Lung (tissue), 12 donors: Measurements from ENCODE around the gene RXRA. TPM values are rescaled to one million over a fixed set of nuclear protein-coding genes. Genes with fewer than 3 reads are reported as not detected.

Experiments
- ATAC-seq: fragments of 200-7000 bp; cut with Tn5 transposase; one replicate; pipeline ENCODE4 v1.9.1; 2020; ENCODE audit warnings: moderate number of reproducible peaks; ENCODE audit not compliant: insufficient read depth, low FRiP score
- DNase-seq, 3 donors: peaks; one replicate each; pipeline ENCODE4 v3.0.0-alpha.2; 2013 to 2017
- H3K27ac ChIP-seq, 2 donors: one replicate each; pipeline ENCODE4 v1.5.1; 2013; ENCODE audit warnings: mild to moderate bottlenecking in 2 of 2, moderate library complexity in 2 of 2, control low read depth in 1 of 2, inconsistent platforms in 1 of 2, low read depth in 1 of 2, low read length in 1 of 2
- H3K27me3 ChIP-seq, 3 donors: one replicate each; pipeline ENCODE4 v1.5.1; 2013; ENCODE audit warnings: low read length in 2 of 3; ENCODE audit not compliant: control insufficient read depth in 3 of 3, insufficient read depth in 3 of 3
- H3K36me3 ChIP-seq, 4 donors: one replicate each; pipeline ENCODE4 v1.5.1; 2013; ENCODE audit warnings: low read length in 4 of 4, mild to moderate bottlenecking in 1 of 4, moderate library complexity in 1 of 4; ENCODE audit not compliant: control insufficient read depth in 4 of 4, insufficient read depth in 4 of 4
- H3K4me1 ChIP-seq, 5 donors: one replicate each; pipeline ENCODE4 v1.5.1; 2013; ENCODE audit warnings: low read length in 5 of 5, mild to moderate bottlenecking in 2 of 5, moderate library complexity in 1 of 5; ENCODE audit not compliant: control insufficient read depth in 5 of 5, insufficient read depth in 5 of 5
- H3K4me3 ChIP-seq: one replicate; pipeline ENCODE4 v1.5.1; 2013; ENCODE audit warnings: mild to moderate bottlenecking, control low read depth, moderate library complexity
- H3K9ac ChIP-seq, 2 donors: one replicate each; pipeline ENCODE4 v1.5.1; 2013; ENCODE audit warnings: low read length in 2 of 2, control low read depth in 1 of 2; ENCODE audit not compliant: insufficient read depth in 1 of 2
- H3K9me3 ChIP-seq, 4 donors: one replicate each; pipeline ENCODE4 v1.5.1; 2013; ENCODE audit warnings: low read length in 3 of 4, mild to moderate bottlenecking in 1 of 4, moderate library complexity in 1 of 4; ENCODE audit not compliant: control insufficient read depth in 4 of 4, insufficient read depth in 3 of 4
- CTCF ChIP-seq: IDR thresholded peaks from 2 replicates; pipeline ENCODE4 v1.5.1; 2012; ENCODE audit warnings: mild to moderate bottlenecking; ENCODE audit errors: control extremely low read depth, extremely low read depth
- WGBS, 2 donors: extraction: QIAGEN DNeasy Blood & Tissue Kit; methylation state at CpG; one replicate each; pipeline ENCODE4 v1.1.7; 2013; 5-methylcytosine and 5-hydroxymethylcytosine counted together
- polyA plus RNA-seq, 2 donors: library from polyadenylated mRNA; stranded (reverse); fragments of 200-250 nt; gene quantifications; one replicate each; pipeline ENCODE4 v1.2.1, GENCODE V29; 2013
- total RNA-seq, 2 donors: library from RNA; depleted of rRNA in 1 of 2; stranded (reverse); fragments of >200 nt in 1 of 2; gene quantifications; one replicate each; pipeline ENCODE4 v1.2.1, GENCODE V29; 2014 to 2021
- donor health status: control.
- donor health status: control.
- donor health status: Bipolar disorder and iron deficiency.
- donor health status: healthy.
- donor health status: DM: yes; HTN: yes; CAD: no.

The RXRA gene
- total and polyA plus RNA-seq, 4 donors, result 24.2 to 85.2 (median 52.2) TPM

DNA sequence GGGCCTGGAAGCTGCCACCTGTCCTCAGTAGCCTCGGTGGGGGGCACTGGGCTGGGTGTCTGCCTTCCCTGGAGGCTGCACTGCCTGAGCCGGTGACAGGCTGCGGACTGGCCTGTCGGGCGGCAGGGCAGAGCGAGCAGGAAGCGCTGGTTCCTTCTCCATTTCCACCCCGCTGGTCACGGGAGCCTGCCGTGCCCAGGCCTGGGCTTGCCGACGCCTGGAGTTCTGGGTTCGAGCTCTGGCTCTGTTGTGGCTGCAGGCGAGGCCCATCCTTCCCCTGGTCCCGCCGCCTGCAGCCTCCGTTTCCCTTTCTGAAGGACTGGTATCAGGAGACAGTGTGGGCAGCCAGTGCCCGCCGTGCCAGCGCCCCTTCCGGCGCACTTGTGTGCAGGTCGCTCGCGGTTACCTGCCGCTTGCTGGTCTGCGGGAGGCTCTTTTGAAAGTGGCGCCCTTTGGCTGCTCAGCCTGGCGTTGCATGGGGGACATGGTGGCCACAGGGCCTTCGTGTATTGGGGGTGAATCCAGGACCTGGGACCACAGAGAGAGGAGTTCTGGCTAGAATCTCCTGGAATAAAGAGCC, 34.0 kb downstream of the RXRA start:
- DNase-seq (no peak), ATAC-seq (no peak)
- H3K9ac ChIP-seq, result no peak overlapping the region
- H3K27ac ChIP-seq, result peak overlapping the region; percentile 7 to 39
- H3K4me3 ChIP-seq, result no peak overlapping the region
- no peaks in the 10 kb centered on the region for H3K9me3 ChIP-seq
- peaks cover 0 to 60% (median 20%) of the 10 kb centered on the region in 5 donors for H3K4me1 ChIP-seq
- whole genome bisulfite sequencing, 2 donors, result 64 to 65% methylated on average over 26 to 30 of the region's 30 CpGs
- H3K36me3 ChIP-seq, result peaks cover 0 to 2% (median 0%) of the 10 kb centered on the region in 4 donors
- TF ChIP-seq CTCF, result no peak
- no peaks in the 10 kb centered on the region for H3K27me3 ChIP-seq

DNA sequence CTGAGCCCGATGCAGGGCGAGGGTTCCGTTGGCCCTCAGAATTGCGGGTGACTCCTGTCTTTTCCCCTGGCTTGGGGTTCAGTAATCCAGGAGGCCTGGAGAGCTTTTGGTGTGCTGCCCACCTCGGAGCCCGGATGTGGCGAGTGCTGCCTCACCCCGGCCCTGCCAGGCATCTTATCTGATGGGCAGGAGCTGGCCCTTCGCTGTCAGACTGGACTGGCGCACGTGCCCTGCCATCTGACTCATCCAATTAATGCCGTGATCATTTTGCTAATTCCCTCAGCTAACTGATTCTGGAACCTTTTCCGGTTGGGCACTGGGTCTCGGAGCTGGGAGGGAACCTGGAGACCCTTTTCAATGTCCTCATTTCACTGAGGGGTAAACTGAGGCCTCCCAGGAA, 34.6 kb downstream of the RXRA start:
- Histone ChIP-seq H3K4me1 (peaks cover 0 to 59% (median 24%) of the 10 kb centered on the region in 5 donors), H3K36me3 (peaks cover 0 to 2% (median 0%) of the 10 kb centered on the region in 4 donors), H3K9ac (no peak overlapping the region), H3K27ac (peak overlapping the region in 1 of 2 donors; percentile 51), H3K9me3 (no peaks in the 10 kb centered on the region), H3K4me3 (no peak overlapping the region), H3K27me3 (no peaks in the 10 kb centered on the region)
- WGBS, 2 donors, result 66 to 86% methylated on average over 14 of the region's 14 CpGs
- DNase-seq, result no peak
- TF ChIP-seq CTCF, result no peak
- ATAC-seq, result no peak

- H3K9ac ChIP-seq, result no peak overlapping the region
- H3K27ac ChIP-seq, result peak overlapping the region in 1 of 2 donors; percentile 51
- TF ChIP-seq CTCF, result no peak
- H3K4me3 ChIP-seq, result no peak overlapping the region
- WGBS, 2 donors, result 91 to 92% methylated on average over 16 of the region's 16 CpGs
- DNase-seq (no peak), ATAC-seq (no peak)
- H3K27me3 ChIP-seq, result no peaks in the 10 kb centered on the region
- H3K36me3 ChIP-seq, result no peaks in the 10 kb centered on the region
- H3K4me1 ChIP-seq, result peaks cover 3 to 60% (median 20%) of the 10 kb centered on the region in 5 donors
- H3K9me3 ChIP-seq, result no peaks in the 10 kb centered on the region
These were observed 35.2 kb downstream of the RXRA start for GRCh38 chr9:134361426-134361825.

GRCh38 chr9:134361843-134362414, 35.7 kb downstream of the RXRA start:
- no peaks in the 10 kb centered on the region for H3K9me3 ChIP-seq
- WGBS, 2 donors, result 94 to 95% methylated on average over 15 of the region's 15 CpGs
- H3K27ac ChIP-seq, result no peak overlapping the region
- H3K36me3 ChIP-seq, result no peaks in the 10 kb centered on the region
- no peaks in the 10 kb centered on the region for H3K27me3 ChIP-seq
- DNase-seq, result no peak
- H3K4me1 ChIP-seq, result peaks cover 8 to 60% (median 20%) of the 10 kb centered on the region in 5 donors
- TF ChIP-seq CTCF, result no peak
- no peak overlapping the region for H3K4me3 ChIP-seq
- no peak overlapping the region for H3K9ac ChIP-seq
- no peak for ATAC-seq
